Breast epithelium (tissue), 4 donors: ENCODE results near the gene QSOX2. TPM values are rescaled to one million over a fixed set of nuclear protein-coding genes. Genes with fewer than 3 reads are reported as not detected.

Source experiments
- DNase-seq, 2 donors: peaks; one replicate each; pipeline ENCODE4 v3.0.0-alpha.2; 2019; ENCODE audit warnings: low spot score in 2 of 2
- H3K27ac ChIP-seq, 2 donors: fragments of 200-600 bp; sonication (generic) in 1 of 2; one replicate each; pipeline ENCODE4 v1.5.1; 2016 to 2019; ENCODE audit warnings: mild to moderate bottlenecking in 1 of 2
- H3K27me3 ChIP-seq, 2 donors: fragments of 200-600 bp; sonication (generic) in 1 of 2; one replicate each; pipeline versions ENCODE4 v1.5.1 to v1.6.0; 2017 to 2019; ENCODE audit warnings: control low read depth in 1 of 2, mild to moderate bottlenecking in 1 of 2
- H3K36me3 ChIP-seq: fragments of 200-600 bp; one replicate; pipeline ENCODE4 v1.5.1; 2019
- H3K4me1 ChIP-seq, 2 donors: fragments of 200-600 bp; sonication (generic); one replicate each; pipeline ENCODE4 v1.5.1; 2016 to 2019; ENCODE audit warnings: control low read depth in 1 of 2
- H3K4me3 ChIP-seq, 3 donors: fragments of 200-600 bp; sonication (generic); 1 replicate in 2 of 3; 2 replicates in 1 of 3; pipeline ENCODE4 v1.5.1; 2016 to 2019; ENCODE audit warnings: mild to moderate bottlenecking in 3 of 3, moderate library complexity in 2 of 3
- H3K9me3 ChIP-seq, 2 donors: fragments of 200-600 bp; sonication (generic) in 1 of 2; one replicate each; pipeline ENCODE4 v1.5.1; 2016 to 2019; ENCODE audit warnings: control low read depth in 1 of 2
- CTCF ChIP-seq, 3 donors: fragments of 450-650 bp; IDR thresholded peaks; one replicate each; pipeline ENCODE4 v1.5.1; 2016 to 2017; ENCODE audit warnings: antibody characterized with exemption in 3 of 3, mild to moderate bottlenecking in 3 of 3, moderate library complexity in 3 of 3
- POLR2A ChIP-seq: fragments of 450-650 bp; IDR thresholded peaks from one replicate; pipeline ENCODE4 v1.6.1; 2016; ENCODE audit warnings: antibody characterized with exemption, mild to moderate bottlenecking, moderate library complexity
- POLR2AphosphoS5 ChIP-seq, 3 donors: sonication (generic); formaldehyde crosslinking; IDR thresholded peaks; one replicate each; pipeline ENCODE4 v1.6.1; 2017; ENCODE audit warnings: antibody characterized with exemption in 3 of 3
- intact Hi-C: fragments of 100-400 bp; cut with DNase I; formaldehyde crosslinking; loops from one replicate; pipeline ENCODE4 v1.15.1; 2023; ENCODE audit warnings: low total_unique reads
- total RNA-seq, 3 donors: library from RNA; depleted of rRNA; stranded (reverse); fragments of >200 nt; gene quantifications; one replicate each; pipeline ENCODE4 v1.1.0, GENCODE V29; 2016

The QSOX2 gene
- total RNA-seq, 3 donors from 2014 or later: 5.6 to 8.8 (median 6.2) TPM

- no peak for TF ChIP-seq CTCF (IDR thresholded peaks at IDR 0.05)
- no peak for TF ChIP-seq POLR2A
- TF ChIP-seq POLR2AphosphoS5 (IDR thresholded peaks at IDR 0.05): no peak
- intact Hi-C loops: no loop called here
- H3K27ac ChIP-seq: no peak overlapping the region
- no peaks in the 10 kb centered on the region for H3K4me1 ChIP-seq
- H3K36me3 ChIP-seq: no peaks in the 10 kb centered on the region
- H3K9me3 ChIP-seq: no peaks in the 10 kb centered on the region
- no peak for DNase-seq
- H3K27me3 ChIP-seq: peaks cover 0 to 44% of the 10 kb centered on the region in 2 donors
- H3K4me3 ChIP-seq: no peak overlapping the region
Observed at GRCh38 chr9:136172412-136173079, 73.1 kb downstream of the QSOX2 start.

GRCh38 chr9:136171801-136172411 lies 73.7 kb downstream of the QSOX2 start:
- Histone ChIP-seq H3K9me3 (no peaks in the 10 kb centered on the region), H3K36me3 (no peaks in the 10 kb centered on the region), H3K4me1 (no peaks in the 10 kb centered on the region), H3K27me3 (peaks cover 0 to 41% of the 10 kb centered on the region in 2 donors), H3K4me3 (no peak overlapping the region), H3K27ac (no peak overlapping the region)
- no peak for TF ChIP-seq POLR2A
- TF ChIP-seq CTCF (IDR thresholded peaks at IDR 0.05): no peak
- TF ChIP-seq POLR2AphosphoS5 (IDR thresholded peaks at IDR 0.05): no peak
- intact Hi-C loops: no loop called here
- no peak for DNase-seq

- H3K36me3 ChIP-seq: no peaks in the 10 kb centered on the region
- H3K27me3 ChIP-seq: peaks cover 0 to 36% of the 10 kb centered on the region in 2 donors
- H3K4me3 ChIP-seq: no peak overlapping the region
- no peak for DNase-seq
- no peaks in the 10 kb centered on the region for H3K4me1 ChIP-seq
- intact Hi-C loops: no loop called here
- peaks cover 0 to 6% of the 10 kb centered on the region in 2 donors for H3K9me3 ChIP-seq
- TF ChIP-seq POLR2A: no peak
- TF ChIP-seq CTCF (IDR thresholded peaks at IDR 0.05): no peak
- no peak for TF ChIP-seq POLR2AphosphoS5 (IDR thresholded peaks at IDR 0.05)
- no peak overlapping the region for H3K27ac ChIP-seq
Observed at GRCh38 chr9:136171009-136171800, 74.4 kb downstream of the QSOX2 start.

- Histone ChIP-seq H3K4me3 (no peak overlapping the region), H3K9me3 (peaks cover 0 to 7% of the 10 kb centered on the region in 2 donors), H3K4me1 (no peaks in the 10 kb centered on the region), H3K36me3 (no peaks in the 10 kb centered on the region), H3K27me3 (peaks cover 0 to 36% of the 10 kb centered on the region in 2 donors), H3K27ac (no peak overlapping the region)
- TF ChIP-seq POLR2AphosphoS5 (IDR thresholded peaks at IDR 0.05): no peak
- peak in 1 of 3 donors; percentile 10 for TF ChIP-seq CTCF (IDR thresholded peaks at IDR 0.05)
- intact Hi-C loops: no loop called here
- no peak for DNase-seq
Observed at GRCh38 chr9:136170006-136170901, 75.4 kb downstream of the QSOX2 start.
